Measurements from ENCODE around the gene PCDHGA9.
"Not testable (repeated sequence)": the region's sequence is repeated elsewhere in the genome, so short reads cannot be mapped to it uniquely, and the experiment has no call there.

Gene PCDHGA9

DNA sequence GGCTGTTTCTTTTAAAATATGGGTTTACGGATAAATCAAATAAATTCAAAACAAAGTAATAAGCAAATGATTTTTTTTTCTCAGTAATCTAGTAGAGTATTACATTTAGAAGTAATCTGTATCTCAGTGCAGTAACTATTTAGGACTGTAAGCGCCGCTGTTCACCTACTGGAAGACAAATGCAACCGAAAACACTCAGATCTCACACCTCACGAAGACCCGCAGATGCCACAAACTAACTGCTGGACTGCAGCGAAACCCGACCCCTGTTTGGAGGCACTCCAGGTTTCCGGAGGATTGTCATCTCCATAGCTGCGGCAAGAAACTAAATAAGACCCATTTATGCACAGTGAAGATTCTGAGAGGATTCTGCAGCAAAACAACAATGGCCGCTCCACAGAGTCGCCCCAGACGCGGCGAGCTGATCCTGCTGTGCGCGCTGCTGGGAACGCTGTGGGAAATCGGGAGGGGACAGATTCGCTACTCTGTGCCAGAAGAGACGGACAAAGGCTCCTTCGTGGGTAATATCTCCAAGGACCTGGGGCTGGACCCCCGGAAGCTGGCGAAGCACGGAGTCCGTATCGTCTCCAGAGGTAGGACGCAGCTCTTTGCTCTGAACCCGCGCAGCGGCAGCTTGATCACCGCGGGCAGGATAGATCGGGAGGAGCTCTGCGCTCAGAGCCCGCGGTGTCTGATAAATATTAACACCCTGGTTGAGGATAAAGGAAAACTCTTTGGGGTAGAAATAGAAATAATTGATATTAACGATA is 10.0 kb upstream of the PCDHGA9 start, which contains the start of gene PCDHGA8:
Gene PCDHGA8 (plus strand): TSS at position 205 of the 770 bp plus-strand sequence. CDS start 181 bp downstream, at position 386.
- TF ChIP-seq, protein P1, sequence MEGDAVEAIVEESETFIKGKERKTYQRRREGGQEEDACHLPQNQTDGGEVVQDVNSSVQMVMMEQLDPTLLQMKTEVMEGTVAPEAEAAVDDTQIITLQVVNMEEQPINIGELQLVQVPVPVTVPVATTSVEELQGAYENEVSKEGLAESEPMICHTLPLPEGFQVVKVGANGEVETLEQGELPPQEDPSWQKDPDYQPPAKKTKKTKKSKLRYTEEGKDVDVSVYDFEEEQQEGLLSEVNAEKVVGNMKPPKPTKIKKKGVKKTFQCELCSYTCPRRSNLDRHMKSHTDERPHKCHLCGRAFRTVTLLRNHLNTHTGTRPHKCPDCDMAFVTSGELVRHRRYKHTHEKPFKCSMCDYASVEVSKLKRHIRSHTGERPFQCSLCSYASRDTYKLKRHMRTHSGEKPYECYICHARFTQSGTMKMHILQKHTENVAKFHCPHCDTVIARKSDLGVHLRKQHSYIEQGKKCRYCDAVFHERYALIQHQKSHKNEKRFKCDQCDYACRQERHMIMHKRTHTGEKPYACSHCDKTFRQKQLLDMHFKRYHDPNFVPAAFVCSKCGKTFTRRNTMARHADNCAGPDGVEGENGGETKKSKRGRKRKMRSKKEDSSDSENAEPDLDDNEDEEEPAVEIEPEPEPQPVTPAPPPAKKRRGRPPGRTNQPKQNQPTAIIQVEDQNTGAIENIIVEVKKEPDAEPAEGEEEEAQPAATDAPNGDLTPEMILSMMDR (conservative IDR thresholded peaks at IDR 0.05; ENCODE audit: control insufficient read depth, insufficient read depth, low read depth, low read length) = peak; percentile 18
- DNase-seq (ENCODE audit: low read depth) = peak; percentile 24
- H3K4me3 ChIP-seq (ENCODE audit: control insufficient read depth, low read depth, low read length) = no peak within 1 kb of the TSS

DNA sequence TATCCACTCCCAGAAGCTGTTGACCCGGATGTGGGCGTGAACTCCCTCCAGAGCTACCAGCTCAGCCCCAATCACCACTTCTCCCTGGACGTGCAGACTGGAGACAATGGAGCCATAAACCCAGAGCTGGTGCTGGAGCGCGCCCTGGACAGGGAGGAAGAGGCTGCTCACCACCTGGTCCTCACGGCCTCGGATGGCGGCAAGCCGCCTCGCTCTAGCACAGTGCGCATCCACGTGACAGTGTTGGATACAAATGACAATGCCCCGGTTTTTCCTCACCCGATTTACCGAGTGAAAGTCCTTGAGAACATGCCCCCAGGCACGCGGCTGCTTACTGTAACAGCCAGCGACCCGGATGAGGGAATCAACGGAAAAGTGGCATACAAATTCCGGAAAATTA is 9.3 kb upstream of the PCDHGA9 start:
- DNase-seq (ENCODE audit: low read depth) = no peak
- H3K4me3 ChIP-seq (ENCODE audit: control insufficient read depth, low read depth, low read length) = no peak overlapping the region
- TF ChIP-seq, protein P1 (conservative IDR thresholded peaks at IDR 0.05; ENCODE audit: control insufficient read depth, insufficient read depth, low read depth, low read length) = no peak

DNA sequence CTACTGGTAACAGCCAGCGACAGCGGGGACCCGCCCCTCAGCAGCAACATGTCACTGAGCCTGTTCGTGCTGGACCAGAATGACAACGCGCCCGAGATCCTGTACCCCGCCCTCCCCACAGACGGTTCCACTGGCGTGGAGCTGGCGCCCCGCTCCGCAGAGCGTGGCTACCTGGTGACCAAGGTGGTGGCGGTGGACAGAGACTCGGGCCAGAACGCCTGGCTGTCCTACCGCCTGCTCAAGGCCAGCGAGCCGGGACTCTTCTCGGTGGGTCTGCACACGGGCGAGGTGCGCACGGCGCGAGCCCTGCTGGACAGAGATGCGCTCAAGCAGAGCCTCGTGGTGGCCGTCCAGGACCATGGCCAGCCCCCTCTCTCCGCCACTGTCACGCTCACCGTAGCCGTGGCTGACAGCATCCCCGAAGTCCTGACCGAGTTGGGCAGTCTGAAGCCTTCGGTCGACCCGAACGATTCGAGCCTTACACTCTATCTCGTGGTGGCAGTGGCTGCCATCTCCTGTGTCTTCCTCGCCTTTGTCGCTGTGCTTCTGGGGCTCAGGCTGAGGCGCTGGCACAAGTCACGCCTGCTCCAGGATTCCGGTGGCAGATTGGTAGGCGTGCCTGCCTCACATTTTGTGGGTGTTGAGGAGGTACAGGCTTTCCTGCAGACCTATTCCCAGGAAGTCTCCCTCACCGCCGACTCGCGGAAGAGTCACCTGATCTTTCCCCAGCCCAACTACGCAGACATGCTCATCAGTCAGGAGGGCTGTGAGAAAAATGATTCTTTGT is 8.0 kb upstream of the PCDHGA9 start:
- not testable (repeated sequence) for H3K4me3 ChIP-seq (ENCODE audit: control insufficient read depth, low read depth, low read length); DNase-seq (ENCODE audit: low read depth)

DNA sequence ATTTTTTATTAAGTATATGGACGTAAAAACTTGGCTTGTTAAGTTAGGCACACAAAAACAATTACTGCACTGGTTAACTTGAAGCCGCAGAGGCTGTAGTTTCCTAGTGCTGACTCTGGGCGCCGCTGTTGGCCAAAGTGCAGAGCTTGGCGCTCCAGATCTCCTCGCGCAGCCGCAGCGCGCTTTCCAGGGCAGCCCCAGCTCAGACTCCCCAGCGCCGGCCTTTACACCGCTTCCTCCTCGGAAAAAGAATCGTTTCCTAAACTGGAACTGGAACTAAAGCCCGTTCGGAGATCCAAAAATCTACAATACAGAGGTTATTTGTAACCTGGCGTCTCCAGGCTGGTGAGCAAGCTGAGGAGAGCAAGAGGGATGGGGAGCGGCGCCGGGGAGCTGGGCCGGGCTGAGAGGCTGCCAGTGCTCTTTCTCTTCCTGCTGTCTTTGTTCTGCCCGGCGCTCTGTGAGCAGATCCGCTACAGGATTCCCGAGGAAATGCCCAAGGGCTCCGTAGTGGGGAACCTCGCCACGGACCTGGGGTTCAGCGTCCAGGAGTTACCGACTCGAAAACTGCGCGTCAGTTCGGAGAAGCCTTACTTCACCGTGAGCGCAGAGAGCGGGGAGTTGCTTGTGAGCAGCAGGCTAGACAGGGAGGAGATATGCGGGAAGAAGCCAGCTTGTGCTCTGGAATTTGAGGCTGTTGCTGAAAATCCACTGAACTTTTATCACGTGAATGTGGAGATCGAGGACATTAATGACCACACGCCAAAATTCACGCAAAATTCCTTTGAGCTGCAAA is 4.6 kb upstream of the PCDHGA9 start, which contains the start of gene PCDHGB5:
Gene PCDHGB5 (plus strand): TSS at position 192 of the 796 bp plus-strand sequence. CDS start 181 bp downstream, at position 373.
- H3K4me3 ChIP-seq (ENCODE audit: control insufficient read depth, low read depth, low read length) = peak within 1 kb of the TSS; percentile 45
- TF ChIP-seq, protein P1 (conservative IDR thresholded peaks at IDR 0.05; ENCODE audit: control insufficient read depth, insufficient read depth, low read depth, low read length) = peak; percentile 59
- peak; percentile 66 for DNase-seq (ENCODE audit: low read depth)

DNA sequence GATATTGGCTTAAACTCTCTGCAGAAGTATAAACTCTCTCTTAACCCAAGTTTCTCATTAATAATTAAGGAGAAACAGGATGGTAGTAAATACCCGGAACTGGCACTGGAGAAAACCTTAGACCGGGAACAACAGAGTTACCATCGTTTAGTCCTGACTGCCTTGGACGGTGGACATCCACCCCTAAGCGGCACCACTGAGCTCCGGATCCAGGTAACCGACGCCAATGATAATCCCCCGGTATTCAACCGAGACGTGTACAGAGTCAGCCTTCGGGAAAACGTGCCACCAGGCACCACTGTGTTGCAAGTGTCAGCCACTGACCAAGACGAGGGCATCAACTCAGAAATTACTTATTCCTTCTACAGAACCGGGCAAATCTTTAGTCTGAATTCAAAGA is 4.0 kb upstream of the PCDHGA9 start:
- TF ChIP-seq, protein P1 (conservative IDR thresholded peaks at IDR 0.05; ENCODE audit: control insufficient read depth, insufficient read depth, low read depth, low read length) = no peak
- H3K4me3 ChIP-seq (ENCODE audit: control insufficient read depth, low read depth, low read length) = no peak overlapping the region
- DNase-seq (ENCODE audit: low read depth) = no peak

DNA sequence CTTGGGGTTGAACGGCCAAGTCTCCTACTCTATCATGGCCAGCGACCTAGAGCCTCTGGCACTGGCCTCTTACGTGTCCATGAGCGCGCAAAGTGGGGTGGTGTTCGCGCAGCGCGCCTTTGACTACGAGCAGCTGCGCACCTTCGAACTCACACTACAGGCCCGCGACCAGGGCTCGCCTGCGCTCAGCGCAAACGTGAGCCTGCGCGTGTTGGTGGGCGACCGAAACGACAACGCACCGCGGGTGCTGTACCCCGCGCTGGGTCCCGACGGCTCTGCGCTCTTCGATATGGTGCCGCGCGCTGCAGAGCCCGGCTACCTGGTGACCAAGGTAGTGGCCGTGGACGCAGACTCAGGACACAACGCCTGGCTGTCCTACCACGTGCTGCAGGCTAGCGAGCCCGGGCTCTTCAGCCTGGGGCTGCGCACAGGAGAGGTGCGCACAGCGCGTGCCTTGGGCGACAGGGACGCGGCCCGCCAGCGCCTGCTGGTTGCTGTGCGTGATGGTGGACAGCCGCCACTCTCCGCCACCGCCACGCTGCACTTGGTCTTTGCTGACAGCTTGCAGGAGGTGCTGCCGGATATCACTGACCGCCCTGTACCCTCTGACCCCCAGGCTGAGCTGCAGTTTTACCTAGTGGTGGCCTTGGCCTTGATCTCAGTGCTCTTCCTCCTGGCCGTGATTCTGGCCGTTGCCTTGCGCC is 2.9 kb upstream of the PCDHGA9 start:
- TF ChIP-seq, protein P1 (conservative IDR thresholded peaks at IDR 0.05; ENCODE audit: control insufficient read depth, insufficient read depth, low read depth, low read length) = no peak
- DNase-seq (ENCODE audit: low read depth) = no peak
- H3K4me3 ChIP-seq (ENCODE audit: control insufficient read depth, low read depth, low read length) = no peak overlapping the region
